TTC549 (cell line): ENCODE data around the gene TARDBP.
"Not testable (repeated sequence)": the region's sequence is repeated elsewhere in the genome, so short reads cannot be mapped to it uniquely, and the experiment has no call there.

ENCODE experiments used
- FAIRE-seq: peaks from 2 replicates; lab custom pipeline; 2012; peaks lifted over from hg19 to GRCh38; lab: Jason Lieb, UNC

Gene TARDBP

DNA sequence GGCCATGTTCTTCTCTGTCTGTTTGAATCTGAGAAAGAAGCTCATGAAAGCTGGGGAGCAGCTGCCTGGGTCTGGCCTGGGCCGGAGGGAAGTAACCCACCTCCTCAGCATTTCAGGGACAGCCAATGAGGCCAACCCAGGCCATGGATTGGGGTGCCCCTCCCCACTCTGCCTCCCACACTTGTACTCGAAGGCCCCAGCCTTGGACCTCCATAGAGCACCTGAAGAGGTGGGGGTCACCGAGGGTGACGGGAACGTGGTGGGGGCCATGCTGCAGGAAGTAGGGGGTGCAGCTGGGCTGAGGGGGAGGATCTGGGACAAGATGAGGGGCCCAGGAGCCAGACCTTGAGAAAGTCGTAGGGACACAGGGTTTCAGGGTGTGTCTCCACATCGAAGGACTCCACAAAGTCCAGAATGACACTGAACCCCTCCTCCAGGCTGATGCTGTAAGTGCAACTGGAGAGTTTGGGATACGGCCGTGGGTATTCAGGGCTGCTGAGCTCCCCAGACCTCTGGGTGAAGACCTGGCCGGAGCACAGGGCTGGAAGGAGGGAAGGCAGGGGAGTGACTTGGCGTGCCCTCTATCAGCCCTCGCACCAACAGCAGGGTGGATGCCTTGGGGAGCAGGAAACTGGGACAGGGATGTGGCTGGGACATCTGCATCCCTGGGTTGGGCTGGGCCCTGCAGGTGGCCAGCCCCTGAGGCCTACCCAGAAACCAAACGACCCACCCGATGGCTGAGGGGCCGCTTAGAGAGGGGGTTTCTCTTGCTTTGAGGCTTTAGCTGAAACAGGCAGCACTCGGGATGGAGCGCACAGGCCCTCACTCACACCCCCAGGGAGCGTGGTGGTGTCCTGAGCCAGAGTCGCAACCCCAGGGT lies 30.8 kb downstream of the TARDBP start:
- no peak for FAIRE-seq

- FAIRE-seq, result no peak
Measured at GRCh38 chr1:11044086-11044848, 31.8 kb downstream of the TARDBP start.

DNA sequence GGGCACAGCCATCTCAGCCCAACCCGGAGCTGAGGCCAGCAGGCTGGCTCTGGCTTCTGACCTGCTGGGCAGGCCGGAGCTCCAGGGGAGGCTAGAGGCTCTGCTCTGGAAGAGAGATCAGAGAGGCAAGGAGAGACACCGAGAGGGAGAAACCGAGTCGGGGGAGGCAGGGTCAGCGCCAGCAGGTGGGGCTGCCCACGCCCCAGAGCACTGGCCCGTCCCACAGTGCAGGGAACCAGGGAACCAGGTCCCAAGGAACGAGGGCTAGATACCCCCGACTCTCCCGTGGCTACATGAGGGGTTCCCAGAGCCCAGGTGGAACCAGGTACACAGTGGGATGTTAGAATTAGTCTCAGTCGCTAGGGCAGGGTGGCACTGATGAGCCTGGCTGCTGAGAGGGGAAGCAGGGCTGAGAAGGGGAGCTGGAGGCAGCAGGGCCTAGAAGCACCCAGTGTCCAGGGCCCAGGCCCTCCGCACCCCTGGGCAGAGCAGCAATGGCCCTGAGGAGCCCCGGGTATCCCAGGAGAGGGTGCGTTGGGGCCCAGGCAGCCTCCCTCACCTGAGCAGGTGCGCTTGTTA lies 32.5 kb downstream of the TARDBP start:
- FAIRE-seq, result no peak

GRCh38 chr1:11045428-11046269 lies 33.2 kb downstream of the TARDBP start:
- no peak for FAIRE-seq

GRCh38 chr1:11046270-11046566 lies 33.8 kb downstream of the TARDBP start:
- no peak for FAIRE-seq

GRCh38 chr1:11046625-11047365 lies 34.3 kb downstream of the TARDBP start, which contains the start of gene MASP2:
TSS of gene MASP2 (minus strand) at chr1:11047239. CDS start at chr1:11047207, 32 bp downstream.
- FAIRE-seq, result no peak

GRCh38 chr1:11051121-11051520 lies 38.7 kb downstream of the TARDBP start:
- FAIRE-seq, result not testable (repeated sequence)

GRCh38 chr1:11051781-11052511 lies 39.5 kb downstream of the TARDBP start:
- FAIRE-seq, result no peak

DNA sequence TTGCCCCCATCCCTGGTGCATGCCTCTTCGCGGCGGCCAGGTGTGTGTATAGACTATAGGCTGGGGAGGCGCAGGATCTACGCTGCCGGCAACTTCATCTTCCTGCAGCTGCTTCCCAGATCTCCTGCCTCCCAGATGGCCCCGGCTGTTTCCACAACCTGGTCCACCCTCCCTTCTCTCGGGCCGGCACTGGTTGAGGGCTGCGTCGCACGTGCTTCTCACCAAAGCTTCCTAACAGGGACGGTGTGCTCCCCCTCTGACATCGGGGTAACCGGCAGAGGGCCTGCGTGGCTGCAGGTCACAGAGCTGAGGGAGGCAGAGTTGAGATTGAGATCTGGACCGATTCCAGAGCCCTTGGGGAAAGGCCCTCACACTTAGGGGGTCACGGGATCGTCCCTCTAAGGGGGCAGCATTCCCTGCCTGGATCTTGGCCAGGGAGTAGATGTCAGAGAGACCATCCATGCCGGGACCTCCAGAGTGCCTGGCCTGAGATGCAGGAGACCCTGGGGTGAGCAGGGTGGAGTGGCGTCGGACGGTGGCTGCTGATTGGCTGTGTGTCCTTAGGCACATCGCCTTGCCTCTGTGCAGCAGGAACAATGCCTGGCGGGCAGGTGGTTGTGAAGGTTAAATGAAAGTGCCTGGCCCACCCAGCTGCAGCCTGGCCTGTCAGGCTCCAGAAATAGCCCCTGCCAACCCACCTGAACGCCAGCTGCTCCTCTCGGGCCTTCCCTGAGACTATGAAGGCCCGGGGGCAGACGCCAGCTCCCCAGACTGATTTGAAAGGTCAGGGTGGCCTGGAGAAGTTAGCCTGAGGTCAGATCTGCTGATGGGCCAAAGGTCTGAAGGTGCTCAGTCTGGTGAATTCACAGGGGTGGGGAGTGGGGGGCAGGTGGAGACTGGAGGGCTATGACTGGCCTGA lies 40.6 kb downstream of the TARDBP start:
- FAIRE-seq, result no peak

DNA sequence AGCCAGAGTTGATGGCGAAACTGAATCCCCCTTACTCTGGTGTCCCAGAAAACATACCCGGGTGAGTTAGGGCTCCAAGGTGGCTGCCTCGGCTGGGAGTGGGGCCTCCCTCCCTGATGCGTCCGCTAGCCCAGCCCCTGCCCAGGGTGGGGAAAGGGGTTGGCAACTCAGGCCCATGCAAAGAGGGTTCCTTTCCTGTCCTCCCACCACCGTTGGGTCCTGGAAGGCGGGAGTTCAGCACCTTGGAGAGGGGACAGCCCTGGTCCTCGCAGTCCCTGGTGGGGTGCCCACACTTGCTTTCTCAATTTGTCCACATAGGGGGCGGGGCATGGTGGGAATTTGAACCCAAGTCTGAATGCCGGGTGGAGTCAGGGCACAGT lies 41.3 kb downstream of the TARDBP start:
- no peak for FAIRE-seq

DNA sequence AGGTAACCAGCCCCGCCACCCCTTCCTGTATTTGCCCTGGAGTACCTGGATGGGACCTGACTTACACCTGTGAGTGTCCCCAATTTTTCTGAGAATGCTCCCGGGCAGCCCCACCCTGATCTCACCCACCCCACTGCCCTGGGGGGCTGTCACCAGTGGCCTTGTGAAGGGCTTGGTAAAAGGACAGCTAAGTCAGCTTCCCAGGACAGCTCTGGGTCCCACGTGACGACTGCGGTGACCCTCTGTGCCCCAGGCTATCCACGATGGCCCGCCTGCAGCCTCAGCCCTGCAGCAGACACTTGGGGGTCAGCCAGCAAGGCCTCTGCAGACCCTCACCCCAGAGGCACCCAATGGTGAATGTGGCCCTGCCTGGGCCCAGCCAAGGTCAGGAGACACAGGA lies 41.7 kb downstream of the TARDBP start:
- FAIRE-seq, result no peak

GRCh38 chr1:11054666-11055065 lies 42.2 kb downstream of the TARDBP start:
- FAIRE-seq, result no peak

DNA sequence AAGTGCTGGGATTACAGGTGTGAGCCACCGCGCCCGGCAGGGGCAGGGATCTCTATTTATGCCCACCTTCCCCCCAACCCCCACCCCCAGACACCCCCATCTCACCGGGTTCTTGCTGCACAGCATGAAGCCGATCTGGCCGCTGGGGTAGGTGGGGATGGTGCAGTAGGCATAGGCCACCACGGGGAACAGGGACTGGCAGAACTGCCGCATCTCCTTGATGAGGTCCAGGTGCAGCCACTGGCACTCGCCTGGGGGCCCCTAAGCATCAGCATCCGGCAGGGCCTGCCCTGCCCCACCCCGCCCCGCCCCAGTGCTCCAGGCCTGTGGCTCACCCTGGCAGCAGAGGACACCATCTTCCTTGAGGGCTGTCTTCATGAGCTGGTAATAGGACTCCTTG lies 43.2 kb downstream of the TARDBP start:
- FAIRE-seq, result no peak

DNA sequence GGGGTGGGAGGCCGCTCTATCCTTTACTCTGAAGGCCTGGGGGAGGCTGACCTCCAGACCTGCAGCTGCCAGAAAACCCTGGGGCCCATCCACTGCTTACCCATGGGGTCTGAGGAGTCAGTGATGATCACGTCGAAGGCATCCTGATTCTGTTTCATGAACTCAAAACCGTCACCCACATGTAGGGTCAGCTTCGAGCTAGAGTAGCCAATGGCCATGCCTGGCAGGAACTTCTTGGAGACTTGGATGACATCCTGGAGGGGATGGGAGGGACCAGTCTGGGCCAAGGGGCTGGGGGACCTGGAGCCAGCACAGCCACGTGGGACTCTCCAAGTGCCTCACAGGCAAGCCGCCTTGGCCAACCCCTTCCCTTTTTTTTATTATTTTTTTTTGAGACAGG lies 44.0 kb downstream of the TARDBP start:
- FAIRE-seq, result no peak

DNA sequence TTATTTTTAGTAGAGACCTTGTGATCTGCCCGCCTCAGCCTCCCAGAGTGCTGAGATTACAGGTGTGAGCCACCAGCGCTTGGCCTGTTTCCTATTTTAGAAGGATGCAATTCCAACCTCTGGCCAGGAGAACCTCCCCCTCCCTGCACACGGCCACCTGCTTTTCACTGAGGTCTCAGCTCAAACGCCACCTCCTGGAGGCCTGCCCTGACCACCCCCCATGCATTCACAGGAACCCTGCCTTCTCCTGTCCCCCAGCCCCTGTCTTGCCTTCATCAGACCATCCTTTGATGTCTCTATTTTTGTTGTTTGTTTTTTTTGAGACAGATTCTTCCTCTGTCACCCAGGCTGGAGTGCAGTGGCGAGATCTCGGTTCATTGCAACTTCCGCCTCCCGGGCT lies 45.0 kb downstream of the TARDBP start:
- FAIRE-seq, result no peak

- FAIRE-seq, result no peak
Measured at GRCh38 chr1:11058026-11058425, 45.6 kb downstream of the TARDBP start.

DNA sequence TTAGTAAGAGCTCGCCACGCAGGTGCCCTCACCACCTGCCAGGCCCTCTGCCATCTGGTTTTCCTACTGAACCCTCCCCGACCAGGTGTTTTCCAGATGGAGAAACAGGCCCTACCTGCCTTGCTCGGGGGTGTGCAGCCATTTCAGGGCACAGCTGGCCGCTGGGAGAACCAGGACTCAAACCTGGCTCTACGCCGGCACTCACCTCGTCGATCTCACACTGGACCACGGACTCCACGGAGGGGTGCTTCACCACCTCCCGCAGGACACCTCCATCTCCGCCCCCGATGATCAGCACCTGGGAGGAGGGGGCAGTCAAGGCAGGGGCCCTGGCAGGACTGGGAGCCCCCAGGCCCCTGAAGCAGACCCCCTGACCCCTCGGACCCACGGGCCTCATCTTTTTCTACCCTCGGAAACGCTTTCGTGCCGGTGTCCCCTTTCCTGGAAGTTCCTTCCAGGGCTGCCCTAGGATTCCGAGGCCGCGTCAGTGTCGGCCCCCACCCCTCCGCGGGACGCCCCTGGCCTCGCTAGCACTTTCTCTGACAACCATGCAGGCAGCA lies 46.2 kb downstream of the TARDBP start:
- no peak for FAIRE-seq

GRCh38 chr1:11059155-11059967 lies 46.9 kb downstream of the TARDBP start:
- no peak for FAIRE-seq
